Endodermal cell (in vitro differentiated cells): ENCODE data around the gene MYH13. TPM values are rescaled to one million over a fixed set of nuclear protein-coding genes. Genes with fewer than 3 reads are reported as not detected.

Experiments used
- DNase-seq: peaks from one replicate; pipeline ENCODE4 v3.0.0-alpha.2; 2017
- H3K27ac ChIP-seq: 2 replicates; pipeline ENCODE4 v1.5.1; 2013; ENCODE audit warnings: mild to moderate bottlenecking, low read depth, low read length, moderate library complexity
- H3K27me3 ChIP-seq: 2 replicates; pipeline ENCODE4 v1.6.1; 2013; ENCODE audit warnings: mild to moderate bottlenecking, low read length, moderate library complexity; ENCODE audit not compliant: insufficient read depth, control insufficient read depth, poor library complexity, severe bottlenecking
- H3K36me3 ChIP-seq: 2 replicates; pipeline ENCODE4 v1.7.0; 2013; ENCODE audit warnings: mild to moderate bottlenecking, low read length, moderate library complexity; ENCODE audit not compliant: control insufficient read depth, insufficient read depth
- H3K4me1 ChIP-seq: one replicate; pipeline ENCODE4 v1.7.0; 2013; ENCODE audit warnings: low read length; ENCODE audit not compliant: control insufficient read depth, insufficient read depth
- H3K4me3 ChIP-seq: 2 replicates; pipeline ENCODE4 v1.5.1; 2013; ENCODE audit warnings: mild to moderate bottlenecking, low read length, moderate library complexity
- H3K9ac ChIP-seq: 2 replicates; pipeline ENCODE4 v1.6.1; 2013; ENCODE audit warnings: mild to moderate bottlenecking, low read length, moderate library complexity; ENCODE audit not compliant: poor library complexity, severe bottlenecking; ENCODE audit errors: extremely low read depth
- H3K9me3 ChIP-seq: 2 replicates; pipeline ENCODE4 v1.6.1; 2013; ENCODE audit warnings: mild to moderate bottlenecking, low read length, moderate library complexity; ENCODE audit not compliant: control insufficient read depth
- H3K27ac Mint-ChIP-seq: 2 replicates; pipeline ENCODE4 v1.8.0; 2020; ENCODE audit warnings: mixed read lengths
- H3K27me3 Mint-ChIP-seq: 2 replicates; pipeline ENCODE4 v1.8.0; 2021; ENCODE audit warnings: mild to moderate bottlenecking, mixed read lengths; ENCODE audit not compliant: insufficient read depth
- H3K36me3 Mint-ChIP-seq: 2 replicates; pipeline ENCODE4 v1.8.0; 2020; ENCODE audit warnings: low read depth, mixed read lengths
- H3K4me1 Mint-ChIP-seq: 2 replicates; pipeline ENCODE4 v1.8.0; 2020; ENCODE audit warnings: mixed read lengths
- H3K4me3 Mint-ChIP-seq: 2 replicates; pipeline ENCODE4 v1.8.0; 2020; ENCODE audit warnings: mild to moderate bottlenecking, moderate library complexity, mixed read lengths
- H3K9me3 Mint-ChIP-seq: 2 replicates; pipeline ENCODE4 v1.8.0; 2020; ENCODE audit warnings: mild to moderate bottlenecking, mixed read lengths
- CTCF ChIP-seq: fragments of 200-600 bp; sonication (generic); conservative IDR thresholded peaks from 2 replicates; pipeline ENCODE4 v1.5.0; 2021; ENCODE audit warnings: antibody characterized with exemption, mild to moderate bottlenecking
- WGBS, 2 experiments: methylation state at CpG; one replicate each; pipeline versions ENCODE4 v1.1.5 to v1.1.7; 2013; ENCODE audit warnings: missing lambda C conversion rate in 2 of 2, mixed read lengths in 1 of 2; ENCODE audit not compliant: insufficient coverage in 1 of 2, insufficient read length in 1 of 2; 5-methylcytosine and 5-hydroxymethylcytosine counted together
- total RNA-seq, 2 donors: library from RNA; stranded (reverse); fragmentation: NEBNext Ultra II Directional in 1 of 2; extraction: Animal tissue kit (Norgen Biotek cat#: 25700) in 1 of 2; gene quantifications; 2 replicates in 1 of 2; 3 replicates in 1 of 2; pipeline ENCODE4 v1.2.1, GENCODE V29; 2021

MYH13 gene
- total RNA-seq, 2 donors from 2014 or later, result not detected

DNA sequence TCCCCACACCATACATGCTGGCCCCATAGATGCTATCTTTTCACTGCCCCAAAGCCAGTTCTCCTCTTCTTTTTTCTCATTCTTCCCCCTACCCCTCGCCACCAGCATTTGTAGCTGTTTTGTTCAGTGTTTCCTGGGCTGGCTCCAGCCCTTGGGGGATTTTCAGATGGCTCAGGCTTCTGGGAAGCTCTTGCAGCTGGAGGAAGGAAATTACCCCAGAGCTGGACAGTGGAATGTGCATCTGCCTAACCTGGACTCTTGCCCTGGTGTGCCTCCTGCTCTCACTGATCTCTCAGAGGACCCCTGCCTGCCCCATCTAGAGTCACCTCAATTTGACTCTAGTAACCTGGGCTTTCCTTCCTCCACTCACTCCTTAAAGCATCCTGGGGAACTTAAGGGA is 82.8 kb downstream of the MYH13 start:
- Mint-ChIP-seq H3K36me3 (no peaks in the 10 kb centered on the region), H3K27me3 (no peaks in the 10 kb centered on the region), H3K4me1 (peaks cover 15% of the 10 kb centered on the region), H3K4me3 (no peak overlapping the region), H3K9me3 (no peaks in the 10 kb centered on the region), H3K27ac (no peak overlapping the region)
- no peak overlapping the region for H3K9ac ChIP-seq
- no peaks in the 10 kb centered on the region for H3K9me3 ChIP-seq
- no peak for TF ChIP-seq CTCF
- H3K4me1 ChIP-seq, result no peaks in the 10 kb centered on the region
- 95% methylated on average over 1 of the region's 1 CpG; no CpG with 5 or more reads in 1 of the 2 experiments for WGBS, 2 experiments
- DNase-seq, result peak; percentile 33
- no peak overlapping the region for H3K4me3 ChIP-seq
- H3K27ac ChIP-seq, result no peak overlapping the region
- no peaks in the 10 kb centered on the region for H3K27me3 ChIP-seq
- H3K36me3 ChIP-seq, result no peaks in the 10 kb centered on the region

- no peak for TF ChIP-seq CTCF
- H3K4me3 Mint-ChIP-seq, result no peak overlapping the region
- Histone ChIP-seq H3K9me3 (no peaks in the 10 kb centered on the region), H3K27ac (no peak overlapping the region), H3K27me3 (no peaks in the 10 kb centered on the region), H3K36me3 (no peaks in the 10 kb centered on the region), H3K4me3 (no peak overlapping the region), H3K9ac (no peak overlapping the region), H3K4me1 (no peaks in the 10 kb centered on the region)
- H3K27me3 Mint-ChIP-seq, result no peaks in the 10 kb centered on the region
- peaks cover 7% of the 10 kb centered on the region for H3K4me1 Mint-ChIP-seq
- no peak overlapping the region for H3K27ac Mint-ChIP-seq
- no peaks in the 10 kb centered on the region for H3K9me3 Mint-ChIP-seq
- peak; percentile 67 for DNase-seq
- no peaks in the 10 kb centered on the region for H3K36me3 Mint-ChIP-seq
- WGBS, 2 experiments, result 59% methylated on average over 1 of the region's 1 CpG; no CpG with 5 or more reads in 1 of the 2 experiments
Measured at GRCh38 chr17:10286324-10286723, 86.5 kb downstream of the MYH13 start.

DNA sequence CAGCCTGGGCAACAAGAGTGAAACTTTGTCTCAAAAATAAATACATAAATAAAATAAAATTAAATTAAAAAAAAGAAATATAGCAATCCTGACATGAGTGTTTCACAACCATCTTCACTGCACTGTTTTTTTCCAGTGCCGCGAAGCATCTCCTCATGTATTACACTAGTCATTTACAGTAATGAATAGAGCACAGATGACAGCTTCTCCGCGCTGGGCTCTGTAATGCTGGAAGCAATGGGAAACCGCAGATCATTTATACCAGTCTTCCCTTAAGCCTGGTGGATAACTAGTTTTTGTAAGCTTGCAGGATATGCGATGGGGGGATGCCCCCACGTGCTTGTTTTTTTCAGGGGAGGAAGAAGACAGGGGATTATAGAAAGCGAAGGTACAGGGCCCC is 86.9 kb downstream of the MYH13 start:
- Histone ChIP-seq H3K4me3 (no peak overlapping the region), H3K4me1 (no peaks in the 10 kb centered on the region), H3K36me3 (no peaks in the 10 kb centered on the region), H3K9ac (no peak overlapping the region), H3K9me3 (no peaks in the 10 kb centered on the region), H3K27ac (no peak overlapping the region), H3K27me3 (no peaks in the 10 kb centered on the region)
- no peak overlapping the region for H3K4me3 Mint-ChIP-seq
- no peaks in the 10 kb centered on the region for H3K27me3 Mint-ChIP-seq
- H3K4me1 Mint-ChIP-seq, result peaks cover 7% of the 10 kb centered on the region
- DNase-seq, result no peak
- TF ChIP-seq CTCF, result no peak
- H3K36me3 Mint-ChIP-seq, result no peaks in the 10 kb centered on the region
- no peaks in the 10 kb centered on the region for H3K9me3 Mint-ChIP-seq
- H3K27ac Mint-ChIP-seq, result no peak overlapping the region
- WGBS, 2 experiments, result 92 to 100% methylated on average over 4 to 8 of the region's 8 CpGs
